Sigmoid colon (tissue), 7 donors: ENCODE results near the gene POU6F1. TPM values are rescaled to one million over a fixed set of nuclear protein-coding genes. Genes with fewer than 3 reads are reported as not detected.
A peak's percentile ranks its signal among the peaks of the same experiment; 100 is the strongest.

ENCODE experiments used
- DNase-seq: peaks from one replicate; pipeline ENCODE4 v3.0.0-alpha.2; 2019
- H3K27ac ChIP-seq, 4 donors: fragments of 200-600 bp; sonication (generic); one replicate each; pipeline ENCODE4 v1.5.1; 2016 to 2019; ENCODE audit warnings: mild to moderate bottlenecking in 1 of 4
- H3K27me3 ChIP-seq, 3 donors: fragments of 200-600 bp; sonication (generic); one replicate each; pipeline ENCODE4 v1.5.1; 2019; ENCODE audit warnings: mild to moderate bottlenecking in 1 of 3
- H3K36me3 ChIP-seq, 4 donors: fragments of 200-600 bp; sonication (generic); one replicate each; pipeline ENCODE4 v1.5.1; 2016 to 2019
- H3K4me1 ChIP-seq, 4 donors: fragments of 200-600 bp; sonication (generic); one replicate each; pipeline ENCODE4 v1.5.1; 2017 to 2019
- H3K4me3 ChIP-seq, 4 donors: fragments of 200-600 bp; sonication (generic); one replicate each; pipeline ENCODE4 v1.5.1; 2017 to 2019; ENCODE audit warnings: mild to moderate bottlenecking in 2 of 4, moderate library complexity in 1 of 4
- H3K9me3 ChIP-seq, 4 donors: fragments of 200-600 bp in 3 of 4; sonication (generic) in 3 of 4; one replicate each; pipeline versions ENCODE4 v1.5.1 to v1.6.1; 2013 to 2019
- EP300 ChIP-seq, 4 donors: sonication (generic); formaldehyde crosslinking; IDR thresholded peaks; one replicate each; pipeline ENCODE4 v1.6.1; 2017; ENCODE audit warnings: antibody characterized with exemption in 4 of 4
- POLR2A ChIP-seq, 2 donors: fragments of 450-650 bp; IDR thresholded peaks; one replicate each; pipeline ENCODE4 v1.6.1; 2016; ENCODE audit warnings: antibody characterized with exemption in 2 of 2, mild to moderate bottlenecking in 2 of 2, moderate library complexity in 2 of 2
- POLR2AphosphoS5 ChIP-seq, 4 donors: sonication (generic); formaldehyde crosslinking; IDR thresholded peaks; one replicate each; pipeline ENCODE4 v1.6.1; 2017; ENCODE audit warnings: antibody characterized with exemption in 4 of 4
- WGBS, 2 donors: extraction: QIAGEN DNeasy Blood & Tissue Kit; methylation state at CpG; one replicate each; pipeline ENCODE4 v1.1.7; 2013; 5-methylcytosine and 5-hydroxymethylcytosine counted together
- intact Hi-C: fragments of 100-400 bp; cut with DNase I; formaldehyde crosslinking; loops from one replicate; pipeline ENCODE4 v1.15.1; 2023
- polyA plus RNA-seq, 3 donors: library from polyadenylated mRNA; stranded (reverse); fragments of 200-250 nt; gene quantifications; one replicate each; pipeline ENCODE4 v1.2.3, GENCODE V29; 2013
- total RNA-seq, 4 donors: library from RNA; depleted of rRNA; stranded (reverse); fragments of >200 nt; gene quantifications; one replicate each; pipeline ENCODE4 v1.1.0, GENCODE V29; 2016
- TF ChIP-seq, protein P1 (sequence below), 4 experiments: fragments of 450-650 bp in 3 of 4; fragments of 200-600 bp in 1 of 4; IDR thresholded peaks; one replicate each; pipeline ENCODE4 v1.5.1; 2016 to 2019; ENCODE audit warnings: antibody characterized with exemption in 4 of 4, mild to moderate bottlenecking in 3 of 4, moderate library complexity in 2 of 4
- donor health status: healthy with polysubstance abuse.
- donor health status: Bipolar disorder and iron deficiency.
- donor health status: healthy.

The POU6F1 gene
- total and polyA plus RNA-seq, 7 donors, result 1.2 to 15.8 (median 5.8) TPM

GRCh38 chr12:51190820-51191219, 27.0 kb downstream of the POU6F1 start:
- 92 to 93% methylated on average over 4 of the region's 4 CpGs for WGBS, 2 donors
- no peaks in the 10 kb centered on the region for H3K9me3 ChIP-seq
- TF ChIP-seq POLR2AphosphoS5 (IDR thresholded peaks at IDR 0.05) (no peak), EP300 (IDR thresholded peaks at IDR 0.05) (no peak), POLR2A (IDR thresholded peaks at IDR 0.05) (no peak)
- TF ChIP-seq, protein P1, sequence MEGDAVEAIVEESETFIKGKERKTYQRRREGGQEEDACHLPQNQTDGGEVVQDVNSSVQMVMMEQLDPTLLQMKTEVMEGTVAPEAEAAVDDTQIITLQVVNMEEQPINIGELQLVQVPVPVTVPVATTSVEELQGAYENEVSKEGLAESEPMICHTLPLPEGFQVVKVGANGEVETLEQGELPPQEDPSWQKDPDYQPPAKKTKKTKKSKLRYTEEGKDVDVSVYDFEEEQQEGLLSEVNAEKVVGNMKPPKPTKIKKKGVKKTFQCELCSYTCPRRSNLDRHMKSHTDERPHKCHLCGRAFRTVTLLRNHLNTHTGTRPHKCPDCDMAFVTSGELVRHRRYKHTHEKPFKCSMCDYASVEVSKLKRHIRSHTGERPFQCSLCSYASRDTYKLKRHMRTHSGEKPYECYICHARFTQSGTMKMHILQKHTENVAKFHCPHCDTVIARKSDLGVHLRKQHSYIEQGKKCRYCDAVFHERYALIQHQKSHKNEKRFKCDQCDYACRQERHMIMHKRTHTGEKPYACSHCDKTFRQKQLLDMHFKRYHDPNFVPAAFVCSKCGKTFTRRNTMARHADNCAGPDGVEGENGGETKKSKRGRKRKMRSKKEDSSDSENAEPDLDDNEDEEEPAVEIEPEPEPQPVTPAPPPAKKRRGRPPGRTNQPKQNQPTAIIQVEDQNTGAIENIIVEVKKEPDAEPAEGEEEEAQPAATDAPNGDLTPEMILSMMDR (IDR thresholded peaks at IDR 0.05), result no peak

GRCh38 chr12:51189790-51190355, 28.0 kb downstream of the POU6F1 start:
- Histone ChIP-seq H3K27me3 (no peaks in the 10 kb centered on the region), H3K9me3 (no peaks in the 10 kb centered on the region), H3K27ac (no peak overlapping the region), H3K4me3 (no peak overlapping the region), H3K36me3 (peaks cover 2 to 53% (median 14%) of the 10 kb centered on the region in 4 donors), H3K4me1 (no peaks in the 10 kb centered on the region)
- WGBS, 2 donors, result 93% methylated on average over 14 of the region's 14 CpGs
- DNase-seq, result no peak
- intact Hi-C loops, result no loop called here
- TF ChIP-seq, protein P1 (IDR thresholded peaks at IDR 0.05), result no peak
- TF ChIP-seq POLR2A (IDR thresholded peaks at IDR 0.05) (no peak), POLR2AphosphoS5 (IDR thresholded peaks at IDR 0.05) (no peak), EP300 (IDR thresholded peaks at IDR 0.05) (no peak)

More at GRCh38 chr12:51190820-51191219, 27.0 kb downstream of the POU6F1 start:
- no peak overlapping the region for H3K27ac ChIP-seq
- H3K4me1 ChIP-seq, result no peaks in the 10 kb centered on the region
- no peak overlapping the region for H3K4me3 ChIP-seq
- intact Hi-C loops, result no loop called here
- H3K36me3 ChIP-seq, result peaks cover 2 to 55% (median 14%) of the 10 kb centered on the region in 4 donors
- H3K27me3 ChIP-seq, result no peaks in the 10 kb centered on the region
- DNase-seq, result no peak

GRCh38 chr12:51188359-51189051, 29.4 kb downstream of the POU6F1 start:
- no peaks in the 10 kb centered on the region for H3K27me3 ChIP-seq
- no peaks in the 10 kb centered on the region for H3K9me3 ChIP-seq
- TF ChIP-seq, protein P1 (IDR thresholded peaks at IDR 0.05), result no peak
- TF ChIP-seq POLR2AphosphoS5 (IDR thresholded peaks at IDR 0.05) (no peak), EP300 (IDR thresholded peaks at IDR 0.05) (no peak), POLR2A (IDR thresholded peaks at IDR 0.05) (no peak)
- H3K4me3 ChIP-seq, result no peak overlapping the region
- H3K4me1 ChIP-seq, result no peaks in the 10 kb centered on the region
- WGBS, 2 donors, result 87 to 88% methylated on average over 14 of the region's 14 CpGs
- H3K36me3 ChIP-seq, result peaks cover 2 to 47% (median 14%) of the 10 kb centered on the region in 4 donors
- no peak overlapping the region for H3K27ac ChIP-seq
- intact Hi-C loops, result no loop called here
- no peak for DNase-seq

DNA sequence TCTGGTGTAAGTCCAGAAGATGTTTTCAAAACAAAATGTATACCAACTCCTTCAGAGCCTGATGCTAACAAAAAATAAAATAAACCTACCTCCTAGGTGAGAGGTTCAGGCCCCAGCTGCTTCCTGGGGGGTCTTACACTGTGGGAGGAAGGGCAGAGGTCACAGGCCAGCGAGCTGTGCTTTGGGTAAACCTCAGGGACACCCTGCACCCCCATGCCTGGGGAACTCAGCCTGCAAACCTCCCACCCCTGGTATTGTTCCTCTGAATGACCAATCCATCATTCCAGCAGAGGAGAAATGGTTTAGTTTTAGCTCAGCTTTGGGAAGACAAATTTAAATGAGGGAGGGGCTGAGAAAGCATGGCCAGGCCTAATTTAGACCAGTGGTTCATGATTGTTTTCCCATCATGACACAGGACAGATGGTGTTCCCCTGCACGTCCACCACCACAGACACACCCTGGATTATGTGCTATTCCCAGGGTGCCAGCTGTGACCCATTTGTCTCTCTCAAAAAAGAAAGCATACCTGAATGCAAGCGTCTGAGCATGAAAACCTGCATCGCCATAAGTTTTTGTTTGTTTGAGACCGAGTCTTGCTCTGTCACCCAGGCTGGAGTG, 30.4 kb downstream of the POU6F1 start:
- H3K27me3 ChIP-seq, result no peaks in the 10 kb centered on the region
- no peak overlapping the region for H3K27ac ChIP-seq
- peak; percentile 32 for DNase-seq
- TF ChIP-seq POLR2AphosphoS5 (IDR thresholded peaks at IDR 0.05) (no peak), POLR2A (IDR thresholded peaks at IDR 0.05) (no peak), EP300 (IDR thresholded peaks at IDR 0.05) (no peak)
- TF ChIP-seq, protein P1 (IDR thresholded peaks at IDR 0.05), result no peak
- intact Hi-C loops, result no loop called here
- WGBS, 2 donors, result 53 to 66% methylated on average over 5 of the region's 5 CpGs
- H3K4me3 ChIP-seq, result no peak overlapping the region
- H3K36me3 ChIP-seq, result peaks cover 2 to 39% (median 14%) of the 10 kb centered on the region in 4 donors
- H3K9me3 ChIP-seq, result no peaks in the 10 kb centered on the region
- no peaks in the 10 kb centered on the region for H3K4me1 ChIP-seq
